ENCODE measurements around the gene SLC25A21.

The SLC25A21 gene

GRCh38 chr14:37145395-37145794, 27.0 kb downstream of the SLC25A21 start:
- H3K9me3 ChIP-seq (replicated peaks; ENCODE audit: insufficient read depth, low read length), result no peaks in the 10 kb centered on the region
- H2AFZ ChIP-seq (ENCODE audit: low read length), result no peak overlapping the region
- H3K27ac ChIP-seq (ENCODE audit: low read length), result no peak overlapping the region
- no peaks in the 10 kb centered on the region for H3K4me1 ChIP-seq (ENCODE audit: low read length)
- H3K79me2 ChIP-seq (ENCODE audit: low read length), result no peaks in the 10 kb centered on the region
- H3K9me2 ChIP-seq (replicated peaks; ENCODE audit: insufficient read depth, low read length), result no peaks in the 10 kb centered on the region
- no peak overlapping the region for H3K4me3 ChIP-seq (ENCODE audit: low read length)
- H3F3A ChIP-seq (ENCODE audit: insufficient read depth, low read length), result no peaks in the 10 kb centered on the region
- no peaks in the 10 kb centered on the region for H3K36me3 ChIP-seq (replicated peaks; ENCODE audit: insufficient read depth, low read length)
- DNase-seq, result no peak
- no peak for TF ChIP-seq EZH2 (optimal IDR thresholded peaks at IDR 0.05; ENCODE audit: low read depth, low read length)
- H3K27me3 ChIP-seq (replicated peaks; ENCODE audit: insufficient read depth, low read length), result no peaks in the 10 kb centered on the region
- H4K20me1 ChIP-seq (ENCODE audit: insufficient read depth, low read length), result no peaks in the 10 kb centered on the region
- no peak overlapping the region for H3K9ac ChIP-seq (ENCODE audit: low read length)
- H3K4me2 ChIP-seq (ENCODE audit: low read depth, low read length), result no peak overlapping the region

GRCh38 chr14:37144729-37145363, 27.6 kb downstream of the SLC25A21 start:
- no peaks in the 10 kb centered on the region for H3K9me2 ChIP-seq (replicated peaks; ENCODE audit: insufficient read depth, low read length)
- no peak overlapping the region for H3K27ac ChIP-seq (ENCODE audit: low read length)
- no peak for DNase-seq
- no peak for TF ChIP-seq EZH2phosphoT487 (IDR thresholded peaks at IDR 0.05; ENCODE audit: low read length)
- TF ChIP-seq, protein P1, sequence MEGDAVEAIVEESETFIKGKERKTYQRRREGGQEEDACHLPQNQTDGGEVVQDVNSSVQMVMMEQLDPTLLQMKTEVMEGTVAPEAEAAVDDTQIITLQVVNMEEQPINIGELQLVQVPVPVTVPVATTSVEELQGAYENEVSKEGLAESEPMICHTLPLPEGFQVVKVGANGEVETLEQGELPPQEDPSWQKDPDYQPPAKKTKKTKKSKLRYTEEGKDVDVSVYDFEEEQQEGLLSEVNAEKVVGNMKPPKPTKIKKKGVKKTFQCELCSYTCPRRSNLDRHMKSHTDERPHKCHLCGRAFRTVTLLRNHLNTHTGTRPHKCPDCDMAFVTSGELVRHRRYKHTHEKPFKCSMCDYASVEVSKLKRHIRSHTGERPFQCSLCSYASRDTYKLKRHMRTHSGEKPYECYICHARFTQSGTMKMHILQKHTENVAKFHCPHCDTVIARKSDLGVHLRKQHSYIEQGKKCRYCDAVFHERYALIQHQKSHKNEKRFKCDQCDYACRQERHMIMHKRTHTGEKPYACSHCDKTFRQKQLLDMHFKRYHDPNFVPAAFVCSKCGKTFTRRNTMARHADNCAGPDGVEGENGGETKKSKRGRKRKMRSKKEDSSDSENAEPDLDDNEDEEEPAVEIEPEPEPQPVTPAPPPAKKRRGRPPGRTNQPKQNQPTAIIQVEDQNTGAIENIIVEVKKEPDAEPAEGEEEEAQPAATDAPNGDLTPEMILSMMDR (IDR thresholded peaks at IDR 0.05; ENCODE audit: low read length), result no peak
- TF ChIP-seq EZH2 (optimal IDR thresholded peaks at IDR 0.05; ENCODE audit: low read depth, low read length), result no peak
- no peak overlapping the region for H3K4me2 ChIP-seq (ENCODE audit: low read depth, low read length)
- H3K36me3 ChIP-seq (replicated peaks; ENCODE audit: insufficient read depth, low read length), result no peaks in the 10 kb centered on the region
- H3K4me1 ChIP-seq (ENCODE audit: low read length), result no peaks in the 10 kb centered on the region
- no peaks in the 10 kb centered on the region for H3F3A ChIP-seq (ENCODE audit: insufficient read depth, low read length)
- no peak overlapping the region for H2AFZ ChIP-seq (ENCODE audit: low read length)
- no peaks in the 10 kb centered on the region for H3K9me3 ChIP-seq (replicated peaks; ENCODE audit: insufficient read depth, low read length)
- no peaks in the 10 kb centered on the region for H4K20me1 ChIP-seq (ENCODE audit: insufficient read depth, low read length)
- H3K4me3 ChIP-seq (ENCODE audit: low read length), result no peak overlapping the region
- no peak overlapping the region for H3K9ac ChIP-seq (ENCODE audit: low read length)
- no peaks in the 10 kb centered on the region for H3K27me3 ChIP-seq (replicated peaks; ENCODE audit: insufficient read depth, low read length)
- H3K79me2 ChIP-seq (ENCODE audit: low read length), result no peaks in the 10 kb centered on the region

DNA sequence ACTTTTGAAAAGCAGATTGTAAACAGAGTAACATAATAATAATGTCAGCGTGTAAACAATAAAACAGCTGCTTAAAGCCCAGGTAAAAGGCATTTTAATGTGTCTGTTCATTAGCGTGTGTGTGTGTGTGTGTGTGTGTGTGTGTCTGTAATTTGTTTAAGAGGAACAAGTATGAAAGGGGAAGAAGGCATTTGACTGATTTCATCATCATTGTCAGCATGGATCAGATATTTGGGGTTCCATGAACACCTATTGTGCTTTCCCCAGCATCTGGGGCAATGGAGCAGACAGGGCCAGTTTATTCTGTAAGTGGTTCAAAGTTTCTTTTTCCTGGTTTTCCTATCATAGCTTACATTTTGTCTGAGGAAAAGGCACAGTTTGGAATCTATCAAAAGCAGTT, 28.9 kb downstream of the SLC25A21 start:
- Histone ChIP-seq H4K20me1 (ENCODE audit: insufficient read depth, low read length) (no peaks in the 10 kb centered on the region), H3K9me3 (replicated peaks; ENCODE audit: insufficient read depth, low read length) (no peaks in the 10 kb centered on the region), H3K9me2 (replicated peaks; ENCODE audit: insufficient read depth, low read length) (no peaks in the 10 kb centered on the region), H3K9ac (ENCODE audit: low read length) (no peak overlapping the region), H3K27ac (ENCODE audit: low read length) (no peak overlapping the region), H3K4me3 (ENCODE audit: low read length) (no peak overlapping the region), H3K4me1 (ENCODE audit: low read length) (no peaks in the 10 kb centered on the region), H3K27me3 (replicated peaks; ENCODE audit: insufficient read depth, low read length) (no peaks in the 10 kb centered on the region), H3K36me3 (replicated peaks; ENCODE audit: insufficient read depth, low read length) (no peaks in the 10 kb centered on the region), H3K79me2 (ENCODE audit: low read length) (no peaks in the 10 kb centered on the region), H3F3A (ENCODE audit: insufficient read depth, low read length) (no peaks in the 10 kb centered on the region), H3K4me2 (ENCODE audit: low read depth, low read length) (no peak overlapping the region), H2AFZ (ENCODE audit: low read length) (no peak overlapping the region)
- no peak for DNase-seq
- TF ChIP-seq EZH2 (optimal IDR thresholded peaks at IDR 0.05; ENCODE audit: low read depth, low read length), result no peak
- TF ChIP-seq EZH2phosphoT487 (IDR thresholded peaks at IDR 0.05; ENCODE audit: low read length), result no peak
- TF ChIP-seq, protein P1 (IDR thresholded peaks at IDR 0.05; ENCODE audit: low read length), result no peak

DNA sequence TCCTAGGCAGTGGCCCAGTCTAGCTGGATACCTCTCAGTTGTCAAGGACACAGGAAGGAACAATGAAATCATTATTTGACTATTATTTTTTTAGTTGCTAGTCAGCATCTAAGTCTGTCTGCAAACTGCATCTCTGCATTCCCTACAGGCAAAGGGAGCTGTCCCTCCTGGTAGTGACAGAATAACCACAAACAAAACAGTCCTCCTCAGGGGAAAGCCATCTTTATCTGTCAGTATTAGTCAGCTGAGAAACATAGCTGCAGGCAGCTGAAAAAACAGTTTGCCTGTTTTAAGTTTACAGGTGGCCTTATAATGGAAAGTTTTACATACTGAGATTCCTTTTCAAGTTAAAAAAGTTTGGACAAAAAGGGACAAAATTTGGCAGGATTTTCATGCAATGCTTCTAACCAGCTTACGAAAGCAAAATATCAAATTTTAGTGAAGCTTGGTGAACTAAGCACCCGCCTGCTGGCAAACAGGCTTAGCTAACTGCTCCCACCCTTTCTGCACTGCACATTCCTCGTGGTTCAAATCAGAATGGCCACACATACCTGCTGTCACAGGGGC, 29.5 kb downstream of the SLC25A21 start:
- Histone ChIP-seq H3K79me2 (ENCODE audit: low read length) (no peaks in the 10 kb centered on the region), H3K4me3 (ENCODE audit: low read length) (no peak overlapping the region), H3K4me1 (ENCODE audit: low read length) (no peaks in the 10 kb centered on the region), H3K9me3 (replicated peaks; ENCODE audit: insufficient read depth, low read length) (no peaks in the 10 kb centered on the region), H2AFZ (ENCODE audit: low read length) (no peak overlapping the region), H4K20me1 (ENCODE audit: insufficient read depth, low read length) (no peaks in the 10 kb centered on the region), H3K27me3 (replicated peaks; ENCODE audit: insufficient read depth, low read length) (no peaks in the 10 kb centered on the region), H3F3A (ENCODE audit: insufficient read depth, low read length) (no peaks in the 10 kb centered on the region), H3K27ac (ENCODE audit: low read length) (no peak overlapping the region), H3K9ac (ENCODE audit: low read length) (no peak overlapping the region), H3K36me3 (replicated peaks; ENCODE audit: insufficient read depth, low read length) (no peaks in the 10 kb centered on the region), H3K4me2 (ENCODE audit: low read depth, low read length) (no peak overlapping the region), H3K9me2 (replicated peaks; ENCODE audit: insufficient read depth, low read length) (no peaks in the 10 kb centered on the region)
- TF ChIP-seq EZH2phosphoT487 (IDR thresholded peaks at IDR 0.05; ENCODE audit: low read length) (no peak), EZH2 (optimal IDR thresholded peaks at IDR 0.05; ENCODE audit: low read depth, low read length) (no peak)
- TF ChIP-seq, protein P1 (IDR thresholded peaks at IDR 0.05; ENCODE audit: low read length), result no peak
- DNase-seq, result no peak

Data from MM.1S (cell line).